Activated CD4-positive, CD25-positive, alpha-beta regulatory T cell (primary cell): ENCODE data around the gene TMEM127.

Source experiments
- DNase-seq, 4 experiments: peaks; one replicate each; lab custom pipeline; 2025; lab: John Stamatoyannopoulos, UW

The TMEM127 gene

DNA sequence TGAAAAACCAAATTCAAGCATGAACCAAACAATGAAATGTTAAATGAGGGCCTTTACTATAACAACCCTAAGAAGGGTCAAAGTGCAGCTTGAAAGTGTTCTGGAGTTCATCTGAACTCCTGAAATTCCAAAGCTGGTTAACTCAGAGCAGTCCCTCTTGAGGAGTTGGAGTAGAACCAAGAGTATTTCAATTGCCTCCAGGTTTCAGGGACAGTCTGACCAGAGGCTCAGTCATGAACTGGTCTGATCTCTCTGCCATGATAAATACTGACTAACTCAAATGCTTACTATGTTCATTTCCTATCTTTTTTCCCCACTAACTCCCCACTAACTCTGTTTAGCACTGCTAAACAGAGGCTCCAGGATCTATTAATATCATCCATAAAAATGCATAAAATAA, 59.9 kb downstream of the TMEM127 start:
- DNase-seq: no peak

DNA sequence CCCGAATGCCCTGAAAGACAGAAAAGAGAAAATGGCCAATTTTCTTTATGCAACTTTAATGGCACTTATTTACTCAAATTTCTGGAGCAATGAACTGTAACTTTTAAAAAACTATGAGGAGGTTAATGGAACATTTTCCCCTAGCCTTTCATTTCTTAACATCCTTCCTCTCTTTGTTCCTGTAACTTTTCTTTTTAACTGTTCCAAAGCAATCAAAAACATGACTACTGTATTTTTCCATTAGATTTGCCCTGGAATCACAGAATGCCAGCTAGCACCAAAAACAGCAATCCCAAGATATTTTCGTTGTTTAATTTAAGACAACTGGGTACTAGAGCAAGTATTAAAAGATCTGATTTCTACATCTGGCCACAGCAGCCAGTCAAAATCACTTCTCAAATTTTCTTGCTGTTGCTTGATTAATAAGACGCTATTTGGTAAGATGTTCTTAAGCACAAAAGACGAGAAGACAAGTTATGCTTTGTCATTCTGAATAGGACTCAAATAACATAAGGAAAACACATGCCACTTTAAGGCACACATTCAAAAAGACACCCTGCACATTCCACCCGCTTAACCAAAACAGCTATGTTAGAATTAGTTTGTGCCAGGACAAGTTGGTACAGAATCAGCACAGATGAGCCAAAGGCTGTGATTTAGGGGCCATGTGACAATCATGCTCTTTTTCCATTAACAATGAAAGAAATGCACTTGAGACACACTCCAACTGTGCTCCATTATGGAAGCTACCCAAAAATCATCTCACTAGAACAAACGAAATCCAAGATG, 60.8 kb downstream of the TMEM127 start:
- no peak for DNase-seq

DNA sequence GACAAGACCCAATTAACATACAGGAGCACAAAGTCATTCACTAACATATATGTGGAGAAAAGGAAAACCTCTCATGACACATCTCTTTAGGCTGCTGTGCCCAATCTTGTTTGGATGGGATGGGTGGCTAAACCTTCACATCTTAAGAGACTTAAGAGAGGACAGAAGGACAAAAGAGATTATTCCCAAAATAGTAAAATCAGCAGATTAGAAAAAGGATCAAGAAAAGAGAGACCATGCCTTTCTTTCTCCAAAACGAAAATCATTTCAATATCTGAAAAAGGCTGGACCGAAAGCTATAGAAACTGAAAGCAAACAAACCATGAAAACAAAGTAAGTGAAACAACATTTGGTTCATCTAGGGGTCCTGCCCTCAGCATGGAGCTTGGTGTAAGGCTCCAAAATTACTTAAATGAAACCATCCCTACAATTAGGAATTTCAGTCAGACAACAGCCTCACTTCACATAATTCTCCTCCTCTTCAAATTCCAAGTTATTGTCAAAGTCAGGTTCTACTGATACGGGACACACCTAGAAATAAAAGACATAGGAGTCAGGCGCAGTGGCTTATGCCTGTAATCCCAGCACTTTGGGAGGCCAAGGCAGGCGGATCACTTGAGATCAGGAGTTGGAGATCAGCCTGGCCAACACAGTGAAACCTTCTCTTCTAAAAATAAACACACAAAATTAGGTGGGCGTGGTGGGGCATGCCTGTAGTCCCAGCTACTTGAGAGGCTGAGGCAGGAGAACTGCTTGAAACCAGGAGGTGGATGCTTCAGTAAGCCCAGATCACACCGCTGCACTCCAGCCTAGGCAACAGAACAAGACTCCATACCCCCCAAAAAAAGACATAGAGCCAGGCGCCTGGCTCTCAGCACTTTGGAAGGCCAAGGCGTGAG, 62.4 kb downstream of the TMEM127 start:
- DNase-seq: no peak

DNA sequence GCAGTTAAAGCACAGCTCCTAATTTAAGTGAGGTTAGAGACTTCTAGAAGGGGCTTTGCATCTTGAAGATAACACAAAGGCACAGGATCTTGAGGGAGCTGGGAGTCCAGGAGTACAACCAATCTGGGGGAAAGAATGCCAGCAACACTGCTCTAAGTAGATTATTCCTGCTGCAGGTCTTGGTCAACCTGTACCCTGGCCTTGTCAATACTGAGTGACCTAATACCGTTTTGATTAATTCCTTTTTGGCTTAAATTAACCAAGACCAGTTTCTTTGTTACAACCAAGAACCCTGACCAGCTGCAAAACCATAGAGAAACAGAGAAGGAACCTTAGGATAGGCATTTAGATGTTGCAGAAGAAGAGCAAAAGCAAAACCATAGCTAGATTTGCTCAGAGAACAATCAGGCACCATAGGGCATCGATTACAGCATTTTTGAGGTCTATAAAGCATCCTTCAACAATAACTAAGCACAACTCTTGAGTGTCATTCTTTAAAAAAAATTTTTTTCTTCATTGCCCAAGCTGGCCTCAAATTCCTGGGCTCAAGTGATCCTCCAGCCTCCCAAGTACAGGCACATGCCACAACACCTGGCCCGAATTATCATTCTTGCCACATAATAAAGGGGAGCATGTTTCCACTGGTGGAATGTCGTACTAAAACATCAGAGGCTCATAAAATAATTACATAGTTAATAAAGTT, 63.5 kb downstream of the TMEM127 start:
- DNase-seq: no peak

DNA sequence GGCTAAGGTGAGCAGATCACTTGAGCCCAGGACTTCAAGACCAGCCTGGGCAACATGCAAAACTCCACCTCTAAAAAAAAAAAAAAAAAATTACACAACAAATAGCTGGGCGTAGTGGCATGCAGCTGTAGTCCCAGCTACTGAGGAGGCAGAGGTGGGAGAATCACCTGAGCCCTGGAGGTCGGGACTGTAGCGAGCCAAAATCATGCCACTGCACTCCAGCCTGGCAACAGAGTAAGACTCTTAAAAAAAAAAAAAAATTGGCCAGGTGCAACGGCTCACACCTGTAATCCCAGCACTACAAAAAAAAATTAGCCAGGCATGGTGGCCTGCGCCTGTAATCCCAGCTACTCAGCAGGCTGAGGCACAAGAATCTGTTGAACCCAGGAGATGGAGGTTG, 64.5 kb downstream of the TMEM127 start:
- DNase-seq: no peak

DNA sequence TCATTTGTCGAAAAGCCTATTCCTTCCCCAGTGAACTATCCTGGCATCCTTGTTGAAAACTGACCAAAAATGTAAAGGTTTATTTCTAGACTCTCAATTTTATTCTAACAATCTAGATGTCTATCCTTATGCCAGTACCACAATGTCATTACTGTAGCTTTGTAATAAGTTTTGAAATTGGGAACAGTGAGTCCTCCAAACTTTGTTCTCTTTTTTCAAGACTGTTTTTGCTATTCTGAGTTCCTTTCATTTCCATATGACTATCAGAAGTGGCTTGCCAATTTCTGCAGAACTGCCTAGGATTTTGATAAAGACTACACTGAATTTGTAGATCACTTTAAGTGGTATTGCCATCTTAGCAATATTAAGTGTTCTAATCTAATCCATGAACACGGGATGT, 66.9 kb downstream of the TMEM127 start:
- DNase-seq: no peak
